GM12873 (cell line): Measurements from ENCODE around the gene CCDC171.

Experiments used
- TF ChIP-seq, protein P1 (sequence below): IDR thresholded peaks from 2 replicates; pipeline ENCODE4 v1.5.1; 2012; ENCODE audit warnings: low read depth, mild to moderate bottlenecking, moderate library complexity, low read length, control low read depth; ENCODE audit not compliant: insufficient read depth; ENCODE audit errors: missing control alignments

Gene CCDC171

DNA sequence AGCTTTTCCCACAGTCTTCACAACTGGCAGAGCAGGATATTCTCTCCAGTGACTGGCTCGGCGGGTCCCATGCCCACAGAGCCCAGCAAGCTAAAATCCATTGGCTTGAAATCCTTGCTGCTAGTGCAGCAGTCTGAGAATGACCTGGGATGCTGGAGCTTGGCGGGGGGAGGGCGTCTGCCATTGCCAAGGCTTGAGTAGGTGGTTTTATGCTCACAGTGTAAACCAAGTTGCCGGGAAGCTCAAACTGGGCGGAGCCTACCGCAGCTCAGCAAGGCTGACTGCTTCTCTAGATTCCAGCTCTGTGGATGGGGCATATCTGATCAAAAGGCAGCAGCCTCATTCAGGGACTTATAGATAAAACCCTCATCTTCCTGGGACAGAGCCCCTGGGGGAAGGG is 194.1 kb downstream of the CCDC171 start:
- TF ChIP-seq, protein P1, sequence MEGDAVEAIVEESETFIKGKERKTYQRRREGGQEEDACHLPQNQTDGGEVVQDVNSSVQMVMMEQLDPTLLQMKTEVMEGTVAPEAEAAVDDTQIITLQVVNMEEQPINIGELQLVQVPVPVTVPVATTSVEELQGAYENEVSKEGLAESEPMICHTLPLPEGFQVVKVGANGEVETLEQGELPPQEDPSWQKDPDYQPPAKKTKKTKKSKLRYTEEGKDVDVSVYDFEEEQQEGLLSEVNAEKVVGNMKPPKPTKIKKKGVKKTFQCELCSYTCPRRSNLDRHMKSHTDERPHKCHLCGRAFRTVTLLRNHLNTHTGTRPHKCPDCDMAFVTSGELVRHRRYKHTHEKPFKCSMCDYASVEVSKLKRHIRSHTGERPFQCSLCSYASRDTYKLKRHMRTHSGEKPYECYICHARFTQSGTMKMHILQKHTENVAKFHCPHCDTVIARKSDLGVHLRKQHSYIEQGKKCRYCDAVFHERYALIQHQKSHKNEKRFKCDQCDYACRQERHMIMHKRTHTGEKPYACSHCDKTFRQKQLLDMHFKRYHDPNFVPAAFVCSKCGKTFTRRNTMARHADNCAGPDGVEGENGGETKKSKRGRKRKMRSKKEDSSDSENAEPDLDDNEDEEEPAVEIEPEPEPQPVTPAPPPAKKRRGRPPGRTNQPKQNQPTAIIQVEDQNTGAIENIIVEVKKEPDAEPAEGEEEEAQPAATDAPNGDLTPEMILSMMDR: no peak

DNA sequence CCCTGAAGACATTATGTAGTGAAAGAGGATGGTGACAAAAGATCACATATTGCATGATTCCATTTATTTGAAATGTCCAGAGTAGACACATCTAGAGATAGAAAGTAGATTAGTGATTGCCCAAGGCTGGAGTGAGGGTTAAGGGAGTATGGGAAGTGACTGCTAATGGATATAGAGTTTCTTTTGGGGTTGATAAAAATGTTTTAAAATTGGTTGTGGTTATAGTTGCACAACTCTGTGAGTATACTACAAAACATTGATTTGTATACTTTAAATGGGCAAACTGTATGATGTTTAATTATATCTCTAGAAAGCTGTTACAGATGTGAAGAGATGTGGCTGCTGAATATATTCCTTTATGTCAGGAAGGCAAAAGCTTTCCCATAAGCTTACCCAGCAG is 202.8 kb downstream of the CCDC171 start:
- TF ChIP-seq, protein P1: no peak

DNA sequence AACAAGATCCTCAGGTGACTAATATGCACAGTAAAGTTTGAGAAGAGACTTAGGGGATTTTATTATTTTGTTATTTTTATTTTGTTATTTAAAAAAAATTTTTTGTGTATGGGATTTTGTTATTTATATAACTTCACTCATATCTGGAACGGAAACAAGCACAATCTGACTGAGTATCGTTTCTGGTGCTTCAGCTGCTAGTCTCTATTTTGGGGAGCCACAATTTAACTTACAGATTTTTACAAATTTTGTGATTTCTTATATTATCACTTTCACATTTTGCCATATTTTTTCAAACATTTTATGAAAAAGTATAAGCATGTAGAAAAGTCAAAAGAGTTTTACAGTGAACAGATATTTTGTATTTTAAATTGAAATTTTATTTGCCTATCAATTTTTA is 208.7 kb downstream of the CCDC171 start:
- TF ChIP-seq, protein P1: no peak

DNA sequence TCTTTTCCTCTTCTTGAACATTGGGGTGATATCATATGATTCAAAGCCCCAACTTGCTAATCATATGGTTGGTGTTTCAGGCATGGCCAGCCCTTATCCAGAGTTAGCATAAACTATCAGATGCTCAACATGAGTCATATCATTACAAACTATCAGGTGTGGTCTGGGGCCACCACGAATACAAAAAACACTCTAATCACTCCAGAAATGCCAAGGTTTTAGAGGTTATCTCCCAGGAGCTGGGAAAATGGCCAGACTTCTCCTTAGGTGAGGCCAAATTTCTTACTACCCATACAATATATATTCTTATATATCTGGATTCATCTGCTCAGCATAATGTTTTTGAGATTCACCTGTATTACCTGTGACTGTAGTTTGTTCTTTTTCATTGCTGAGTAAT is 210.5 kb downstream of the CCDC171 start:
- TF ChIP-seq, protein P1: no peak

DNA sequence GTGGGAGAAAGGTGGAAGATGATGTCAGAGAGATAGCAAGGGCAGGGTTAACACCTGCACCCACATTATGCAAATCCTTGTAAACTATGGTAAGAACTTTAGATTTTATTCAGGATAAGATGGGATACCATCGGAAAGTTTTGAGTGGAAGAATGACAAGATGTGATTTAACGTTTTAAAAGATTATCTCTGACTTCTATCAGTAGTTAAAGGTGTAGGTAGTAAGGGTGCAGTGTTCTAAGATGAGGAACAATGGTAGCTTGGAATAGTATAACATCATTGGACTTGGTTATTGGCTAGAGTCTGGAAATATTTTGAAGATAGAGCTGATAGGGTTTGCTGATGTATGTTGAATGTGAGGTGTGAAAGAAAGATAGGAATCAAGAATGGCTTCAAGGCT is 211.3 kb downstream of the CCDC171 start:
- TF ChIP-seq, protein P1: no peak

DNA sequence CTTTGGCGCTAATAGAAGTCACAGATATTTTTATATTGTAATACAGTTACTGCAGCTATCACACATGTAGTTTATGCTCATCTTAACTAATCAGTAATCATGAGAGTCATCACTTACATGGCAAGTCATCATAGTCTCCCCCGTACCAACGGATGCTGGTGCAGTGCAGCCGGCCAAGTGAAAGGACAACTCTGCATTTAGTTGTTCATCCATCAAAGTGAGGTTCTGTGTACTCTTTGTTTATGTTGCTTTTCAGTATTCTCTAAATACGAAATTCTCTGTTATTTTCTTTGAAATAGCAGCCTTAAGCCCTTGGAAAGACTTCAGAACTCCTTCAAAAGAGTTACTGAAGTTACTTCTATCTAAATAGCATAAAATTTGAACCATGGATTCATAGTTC is 216.7 kb downstream of the CCDC171 start:
- TF ChIP-seq, protein P1: no peak

DNA sequence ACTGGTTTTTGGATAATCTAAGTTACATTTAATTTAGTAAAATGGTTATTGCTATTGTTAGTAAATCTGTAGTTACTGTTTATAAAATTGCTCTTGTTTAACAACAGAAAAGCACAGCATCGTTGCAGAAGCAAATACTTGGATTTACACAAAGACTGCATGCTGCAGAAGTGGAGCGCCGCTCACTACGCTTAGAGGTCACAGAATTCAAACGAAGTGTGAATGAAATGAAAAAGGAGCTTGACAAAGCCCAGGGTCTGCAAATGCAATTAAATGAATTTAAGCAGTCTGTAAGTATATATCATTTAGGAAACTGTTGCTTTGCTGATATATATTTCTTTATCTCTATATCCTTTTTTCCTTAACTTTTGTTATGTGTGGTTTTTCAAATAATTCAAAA is 226.0 kb downstream of the CCDC171 start:
- TF ChIP-seq, protein P1: no peak
